HEK293 (cell line): ENCODE measurements around the gene MPZL3.

Experiments
- FEZF1 ChIP-seq: fragments of 450-650 bp; formaldehyde crosslinking; IDR thresholded peaks from 2 replicates; pipeline ENCODE4 v1.5.1; 2016; ENCODE audit warnings: missing biosample characterization, missing genetic modification characterization
- GLI4 ChIP-seq: fragments of 450-650 bp; formaldehyde crosslinking; IDR thresholded peaks from 2 replicates; pipeline ENCODE4 v1.5.1; 2016; ENCODE audit warnings: missing biosample characterization, missing genetic modification characterization
- GLIS2 ChIP-seq: fragments of 450-650 bp; formaldehyde crosslinking; IDR thresholded peaks from 2 replicates; pipeline ENCODE4 v1.5.1; 2016; ENCODE audit warnings: missing biosample characterization, missing genetic modification characterization
- KLF1 ChIP-seq: fragments of 450-650 bp; formaldehyde crosslinking; IDR thresholded peaks from 2 replicates; pipeline ENCODE4 v1.5.1; 2016; ENCODE audit warnings: missing biosample characterization, missing genetic modification characterization
- PRDM1 ChIP-seq: fragments of 450-650 bp; formaldehyde crosslinking; IDR thresholded peaks from 2 replicates; pipeline ENCODE4; 2016; ENCODE audit warnings: missing biosample characterization, missing genetic modification characterization
- REPIN1 ChIP-seq: fragments of 450-650 bp; formaldehyde crosslinking; IDR thresholded peaks from 2 replicates; pipeline ENCODE4 v1.5.1; 2017; ENCODE audit warnings: missing biosample characterization, missing genetic modification characterization, low read depth
- SP2 ChIP-seq: fragments of 450-650 bp; formaldehyde crosslinking; IDR thresholded peaks from 2 replicates; pipeline ENCODE4 v1.5.1; 2016; ENCODE audit warnings: missing biosample characterization, missing genetic modification characterization
- YY2 ChIP-seq: fragments of 450-650 bp; formaldehyde crosslinking; IDR thresholded peaks from 2 replicates; pipeline ENCODE4 v1.5.1; 2016; ENCODE audit warnings: missing biosample characterization, missing genetic modification characterization
- ZFHX2 ChIP-seq: fragments of 450-650 bp; formaldehyde crosslinking; conservative IDR thresholded peaks from 2 replicates; pipeline ENCODE4 v1.5.1; 2016; ENCODE audit warnings: missing biosample characterization, missing genetic modification characterization
- ZNF112 ChIP-seq: fragments of 450-650 bp; formaldehyde crosslinking; IDR thresholded peaks from 2 replicates; pipeline ENCODE4 v1.5.0; 2017; ENCODE audit warnings: missing biosample characterization, missing genetic modification characterization
- ZNF114 ChIP-seq: fragments of 450-650 bp; formaldehyde crosslinking; IDR thresholded peaks from 2 replicates; pipeline ENCODE4 v1.5.0; 2017; ENCODE audit warnings: missing biosample characterization, missing genetic modification characterization
- ZNF146 ChIP-seq: fragments of 450-650 bp; formaldehyde crosslinking; IDR thresholded peaks from 2 replicates; pipeline ENCODE4 v1.5.1; 2016; ENCODE audit warnings: missing biosample characterization, missing genetic modification characterization
- ZNF335 ChIP-seq: fragments of 450-650 bp; formaldehyde crosslinking; conservative IDR thresholded peaks from 2 replicates; pipeline ENCODE4 v1.5.1; 2016; ENCODE audit warnings: missing biosample characterization, missing genetic modification characterization
- ZNF510 ChIP-seq: fragments of 450-650 bp; formaldehyde crosslinking; IDR thresholded peaks from 2 replicates; pipeline ENCODE4 v1.5.1; 2018; ENCODE audit warnings: mild to moderate bottlenecking, missing genetic modification characterization, missing biosample characterization; ENCODE audit not compliant: insufficient replicate concordance
- ZNF530 ChIP-seq: fragments of 450-650 bp; formaldehyde crosslinking; IDR thresholded peaks from 2 replicates; pipeline ENCODE4 v1.5.1; 2016; ENCODE audit warnings: low read depth, missing biosample characterization, missing genetic modification characterization
- ZNF544 ChIP-seq: fragments of 450-650 bp; formaldehyde crosslinking; IDR thresholded peaks from 2 replicates; pipeline ENCODE4 v1.5.0; 2017; ENCODE audit warnings: missing biosample characterization, missing genetic modification characterization
- ZNF548 ChIP-seq: fragments of 450-650 bp; formaldehyde crosslinking; IDR thresholded peaks from 2 replicates; pipeline ENCODE4 v1.5.1; 2016; ENCODE audit warnings: missing biosample characterization, missing genetic modification characterization
- ZNF549 ChIP-seq: fragments of 450-650 bp; IDR thresholded peaks from 2 replicates; pipeline ENCODE4 v1.5.1; 2018; ENCODE audit warnings: missing biosample characterization, missing genetic modification characterization, mild to moderate bottlenecking, inconsistent platforms, moderate library complexity
- ZNF555 ChIP-seq: fragments of 450-650 bp; formaldehyde crosslinking; conservative IDR thresholded peaks from 2 replicates; pipeline ENCODE4 v1.5.1; 2017; ENCODE audit warnings: missing biosample characterization, mild to moderate bottlenecking, missing genetic modification characterization, inconsistent platforms
- ZNF610 ChIP-seq: fragments of 450-650 bp; formaldehyde crosslinking; IDR thresholded peaks from 2 replicates; pipeline ENCODE4 v1.5.1; 2016; ENCODE audit warnings: missing biosample characterization, missing genetic modification characterization, borderline replicate concordance
- ZNF621 ChIP-seq: fragments of 450-650 bp; formaldehyde crosslinking; IDR thresholded peaks from 2 replicates; pipeline ENCODE4 v1.5.1; 2017; ENCODE audit warnings: missing biosample characterization, missing genetic modification characterization
- ZNF701 ChIP-seq: fragments of 450-650 bp; formaldehyde crosslinking; IDR thresholded peaks from 2 replicates; pipeline ENCODE4 v1.5.1; 2016; ENCODE audit warnings: missing biosample characterization, missing genetic modification characterization
- ZNF768 ChIP-seq: fragments of 450-650 bp; formaldehyde crosslinking; IDR thresholded peaks from 2 replicates; pipeline ENCODE4 v1.5.1; 2018; ENCODE audit warnings: missing biosample characterization, mild to moderate bottlenecking, missing genetic modification characterization
- ZNF791 ChIP-seq: fragments of 450-650 bp; formaldehyde crosslinking; IDR thresholded peaks from 2 replicates; pipeline ENCODE4 v1.5.1; 2016; ENCODE audit warnings: missing biosample characterization, missing genetic modification characterization
- ZSCAN23 ChIP-seq: fragments of 450-650 bp; formaldehyde crosslinking; IDR thresholded peaks from 2 replicates; pipeline ENCODE4 v1.5.1; 2016; ENCODE audit warnings: missing biosample characterization, missing genetic modification characterization
- ZSCAN30 ChIP-seq: fragments of 450-650 bp; IDR thresholded peaks from 2 replicates; pipeline ENCODE4 v1.5.1; 2018; ENCODE audit warnings: missing biosample characterization, mild to moderate bottlenecking, missing genetic modification characterization, moderate library complexity
- TF ChIP-seq, protein P1 (sequence below): fragments of 450-650 bp; formaldehyde crosslinking; IDR thresholded peaks from 2 replicates; pipeline ENCODE4 v1.5.1; 2016; ENCODE audit warnings: missing biosample characterization, missing genetic modification characterization
- TF ChIP-seq, protein P2 (sequence below): fragments of 450-650 bp; IDR thresholded peaks from 2 replicates; pipeline ENCODE4 v1.5.1; 2018; ENCODE audit warnings: missing biosample characterization, missing genetic modification characterization
- TF ChIP-seq, protein P3 (sequence below): fragments of 450-650 bp; formaldehyde crosslinking; IDR thresholded peaks from 2 replicates; pipeline ENCODE4 v1.5.1; 2016; ENCODE audit warnings: missing biosample characterization, missing genetic modification characterization, borderline replicate concordance
- TF ChIP-seq, protein P4 (sequence below): fragments of 450-650 bp; formaldehyde crosslinking; optimal IDR thresholded peaks from 2 replicates; pipeline ENCODE3; 2016; ENCODE audit warnings: missing biosample characterization, mild to moderate bottlenecking, missing genetic modification characterization
- TF ChIP-seq, protein P5 (sequence below): fragments of 450-650 bp; formaldehyde crosslinking; IDR thresholded peaks from 2 replicates; pipeline ENCODE4 v1.5.1; 2016; ENCODE audit warnings: missing biosample characterization, missing genetic modification characterization
- TF ChIP-seq, protein P6 (sequence below): fragments of 450-650 bp; formaldehyde crosslinking; conservative IDR thresholded peaks from 2 replicates; pipeline ENCODE4 v1.5.1; 2016; ENCODE audit warnings: low read depth, missing biosample characterization, missing genetic modification characterization

MPZL3 gene

DNA sequence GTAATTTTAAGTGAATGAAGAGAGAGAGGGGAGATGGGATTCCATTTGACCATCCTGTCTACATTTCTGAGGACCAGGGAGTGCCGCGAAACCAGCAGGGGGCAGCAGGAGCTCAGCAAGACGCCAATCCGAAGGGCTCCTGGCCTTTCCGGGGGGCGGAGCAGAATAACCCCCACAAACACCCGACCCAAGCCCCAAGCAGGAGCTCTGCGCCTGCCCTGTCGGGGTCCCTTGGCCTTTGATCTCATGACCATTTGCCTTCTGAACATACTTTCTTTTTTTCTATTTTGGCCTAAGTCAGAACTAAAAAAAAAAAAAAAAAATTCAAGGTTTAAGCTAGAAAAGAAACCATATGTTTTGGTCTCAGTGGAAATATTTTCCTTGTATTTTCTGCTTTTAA lies 53.8 kb downstream of the MPZL3 start (continued):
- TF ChIP-seq, protein P1, sequence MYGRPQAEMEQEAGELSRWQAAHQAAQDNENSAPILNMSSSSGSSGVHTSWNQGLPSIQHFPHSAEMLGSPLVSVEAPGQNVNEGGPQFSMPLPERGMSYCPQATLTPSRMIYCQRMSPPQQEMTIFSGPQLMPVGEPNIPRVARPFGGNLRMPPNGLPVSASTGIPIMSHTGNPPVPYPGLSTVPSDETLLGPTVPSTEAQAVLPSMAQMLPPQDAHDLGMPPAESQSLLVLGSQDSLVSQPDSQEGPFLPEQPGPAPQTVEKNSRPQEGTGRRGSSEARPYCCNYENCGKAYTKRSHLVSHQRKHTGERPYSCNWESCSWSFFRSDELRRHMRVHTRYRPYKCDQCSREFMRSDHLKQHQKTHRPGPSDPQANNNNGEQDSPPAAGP (tag by site-specific recombination), result no peak
- TF ChIP-seq ZNF114 (tag by site-specific recombination) (no peak), KLF1 (tag by site-specific recombination) (0 out of 2 replicates have a peak, but pooled peaks have one; percentile 16), ZNF530 (tag by site-specific recombination) (no peak), SP2 (tag by site-specific recombination) (no peak), ZNF335 (peak; percentile 68), ZSCAN23 (tag by site-specific recombination) (no peak), ZNF510 (tag by site-specific recombination) (no peak), ZNF768 (no peak), ZSCAN30 (tag by site-specific recombination) (0 out of 2 replicates have a peak, but pooled peaks have one; percentile 46), ZNF112 (tag by site-specific recombination) (no peak), FEZF1 (tag by site-specific recombination) (no peak), ZNF555 (tag by site-specific recombination) (no peak), ZNF621 (no peak), PRDM1 (tag by site-specific recombination) (no peak), ZNF791 (no peak), ZNF610 (no peak), ZNF701 (tag by site-specific recombination) (no peak), ZNF548 (tag by site-specific recombination) (no peak), GLIS2 (tag by site-specific recombination) (peak; percentile 88), ZNF549 (no peak), ZFHX2 (no peak), GLI4 (tag by site-specific recombination) (no peak), ZNF544 (tag by site-specific recombination) (no peak), REPIN1 (tag by site-specific recombination) (no peak), YY2 (tag by site-specific recombination) (no peak), ZNF146 (tag by site-specific recombination) (no peak)
- TF ChIP-seq, protein P2, sequence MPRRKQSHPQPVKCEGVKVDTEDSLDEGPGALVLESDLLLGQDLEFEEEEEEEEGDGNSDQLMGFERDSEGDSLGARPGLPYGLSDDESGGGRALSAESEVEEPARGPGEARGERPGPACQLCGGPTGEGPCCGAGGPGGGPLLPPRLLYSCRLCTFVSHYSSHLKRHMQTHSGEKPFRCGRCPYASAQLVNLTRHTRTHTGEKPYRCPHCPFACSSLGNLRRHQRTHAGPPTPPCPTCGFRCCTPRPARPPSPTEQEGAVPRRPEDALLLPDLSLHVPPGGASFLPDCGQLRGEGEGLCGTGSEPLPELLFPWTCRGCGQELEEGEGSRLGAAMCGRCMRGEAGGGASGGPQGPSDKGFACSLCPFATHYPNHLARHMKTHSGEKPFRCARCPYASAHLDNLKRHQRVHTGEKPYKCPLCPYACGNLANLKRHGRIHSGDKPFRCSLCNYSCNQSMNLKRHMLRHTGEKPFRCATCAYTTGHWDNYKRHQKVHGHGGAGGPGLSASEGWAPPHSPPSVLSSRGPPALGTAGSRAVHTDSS (tag by site-specific recombination), result no peak
- TF ChIP-seq, protein P3, sequence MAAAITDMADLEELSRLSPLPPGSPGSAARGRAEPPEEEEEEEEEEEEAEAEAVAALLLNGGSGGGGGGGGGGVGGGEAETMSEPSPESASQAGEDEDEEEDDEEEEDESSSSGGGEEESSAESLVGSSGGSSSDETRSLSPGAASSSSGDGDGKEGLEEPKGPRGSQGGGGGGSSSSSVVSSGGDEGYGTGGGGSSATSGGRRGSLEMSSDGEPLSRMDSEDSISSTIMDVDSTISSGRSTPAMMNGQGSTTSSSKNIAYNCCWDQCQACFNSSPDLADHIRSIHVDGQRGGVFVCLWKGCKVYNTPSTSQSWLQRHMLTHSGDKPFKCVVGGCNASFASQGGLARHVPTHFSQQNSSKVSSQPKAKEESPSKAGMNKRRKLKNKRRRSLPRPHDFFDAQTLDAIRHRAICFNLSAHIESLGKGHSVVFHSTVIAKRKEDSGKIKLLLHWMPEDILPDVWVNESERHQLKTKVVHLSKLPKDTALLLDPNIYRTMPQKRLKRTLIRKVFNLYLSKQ, result no peak
- TF ChIP-seq, protein P4, sequence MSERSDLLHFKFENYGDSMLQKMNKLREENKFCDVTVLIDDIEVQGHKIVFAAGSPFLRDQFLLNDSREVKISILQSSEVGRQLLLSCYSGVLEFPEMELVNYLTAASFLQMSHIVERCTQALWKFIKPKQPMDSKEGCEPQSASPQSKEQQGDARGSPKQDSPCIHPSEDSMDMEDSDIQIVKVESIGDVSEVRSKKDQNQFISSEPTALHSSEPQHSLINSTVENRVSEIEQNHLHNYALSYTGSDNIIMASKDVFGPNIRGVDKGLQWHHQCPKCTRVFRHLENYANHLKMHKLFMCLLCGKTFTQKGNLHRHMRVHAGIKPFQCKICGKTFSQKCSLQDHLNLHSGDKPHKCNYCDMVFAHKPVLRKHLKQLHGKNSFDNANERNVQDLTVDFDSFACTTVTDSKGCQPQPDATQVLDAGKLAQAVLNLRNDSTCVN, result no peak
- TF ChIP-seq, protein P5, sequence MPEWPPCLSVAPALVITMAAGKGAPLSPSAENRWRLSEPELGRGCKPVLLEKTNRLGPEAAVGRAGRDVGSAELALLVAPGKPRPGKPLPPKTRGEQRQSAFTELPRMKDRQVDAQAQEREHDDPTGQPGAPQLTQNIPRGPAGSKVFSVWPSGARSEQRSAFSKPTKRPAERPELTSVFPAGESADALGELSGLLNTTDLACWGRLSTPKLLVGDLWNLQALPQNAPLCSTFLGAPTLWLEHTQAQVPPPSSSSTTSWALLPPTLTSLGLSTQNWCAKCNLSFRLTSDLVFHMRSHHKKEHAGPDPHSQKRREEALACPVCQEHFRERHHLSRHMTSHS, result no peak
- TF ChIP-seq, protein P6, sequence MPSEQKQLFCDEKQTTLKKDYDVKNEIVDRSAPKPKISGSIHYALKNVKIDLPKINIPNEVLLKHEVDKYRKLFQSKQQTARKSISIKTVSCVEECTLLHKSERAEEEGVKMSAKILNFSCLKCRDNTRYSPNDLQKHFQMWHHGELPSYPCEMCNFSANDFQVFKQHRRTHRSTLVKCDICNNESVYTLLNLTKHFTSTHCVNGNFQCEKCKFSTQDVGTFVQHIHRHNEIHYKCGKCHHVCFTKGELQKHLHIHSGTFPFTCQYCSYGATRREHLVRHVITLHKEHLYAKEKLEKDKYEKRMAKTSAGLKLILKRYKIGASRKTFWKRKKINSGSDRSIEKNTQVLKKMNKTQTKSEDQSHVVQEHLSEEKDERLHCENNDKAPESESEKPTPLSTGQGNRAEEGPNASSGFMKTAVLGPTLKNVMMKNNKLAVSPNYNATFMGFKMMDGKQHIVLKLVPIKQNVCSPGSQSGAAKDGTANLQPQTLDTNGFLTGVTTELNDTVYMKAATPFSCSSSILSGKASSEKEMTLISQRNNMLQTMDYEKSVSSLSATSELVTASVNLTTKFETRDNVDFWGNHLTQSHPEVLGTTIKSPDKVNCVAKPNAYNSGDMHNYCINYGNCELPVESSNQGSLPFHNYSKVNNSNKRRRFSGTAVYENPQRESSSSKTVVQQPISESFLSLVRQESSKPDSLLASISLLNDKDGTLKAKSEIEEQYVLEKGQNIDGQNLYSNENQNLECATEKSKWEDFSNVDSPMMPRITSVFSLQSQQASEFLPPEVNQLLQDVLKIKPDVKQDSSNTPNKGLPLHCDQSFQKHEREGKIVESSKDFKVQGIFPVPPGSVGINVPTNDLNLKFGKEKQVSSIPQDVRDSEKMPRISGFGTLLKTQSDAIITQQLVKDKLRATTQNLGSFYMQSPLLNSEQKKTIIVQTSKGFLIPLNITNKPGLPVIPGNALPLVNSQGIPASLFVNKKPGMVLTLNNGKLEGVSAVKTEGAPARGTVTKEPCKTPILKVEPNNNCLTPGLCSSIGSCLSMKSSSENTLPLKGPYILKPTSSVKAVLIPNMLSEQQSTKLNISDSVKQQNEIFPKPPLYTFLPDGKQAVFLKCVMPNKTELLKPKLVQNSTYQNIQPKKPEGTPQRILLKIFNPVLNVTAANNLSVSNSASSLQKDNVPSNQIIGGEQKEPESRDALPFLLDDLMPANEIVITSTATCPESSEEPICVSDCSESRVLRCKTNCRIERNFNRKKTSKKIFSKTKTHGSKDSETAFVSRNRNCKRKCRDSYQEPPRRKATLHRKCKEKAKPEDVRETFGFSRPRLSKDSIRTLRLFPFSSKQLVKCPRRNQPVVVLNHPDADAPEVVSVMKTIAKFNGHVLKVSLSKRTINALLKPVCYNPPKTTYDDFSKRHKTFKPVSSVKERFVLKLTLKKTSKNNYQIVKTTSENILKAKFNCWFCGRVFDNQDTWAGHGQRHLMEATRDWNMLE (tag by site-specific recombination), result no peak
